HepG2 (cell line): ENCODE data around the gene RABL6. TPM values are rescaled to one million over a fixed set of nuclear protein-coding genes. Genes with fewer than 3 reads are reported as not detected.
"Not testable (repeated sequence)": the region's sequence is repeated elsewhere in the genome, so short reads cannot be mapped to it uniquely, and the experiment has no call there.

Experiments used
- ATAC-seq: fragments of 200-7000 bp; cut with Tn5 transposase; 3 replicates; pipeline ENCODE4 v1.9.1; 2020; ENCODE audit warnings: mild to moderate bottlenecking, moderate library complexity
- BruUV-seq: library from RNA; stranded (reverse); fragments of 400-500 nt; replicated peaks from 2 replicates; lab custom pipeline; 2021; lab: Mats Ljungman, UMichigan
- CTCF ChIA-PET: fragments of 300-600 bp; formaldehyde crosslinking; extraction: SDS; loops from one replicate; lab custom pipeline; 2021; ENCODE audit warnings: low total read pairs, inconsistent platforms, low intra/inter-chr PET ratio; lab: Yijun Ruan, JAX
- POLR2A ChIA-PET: fragments of 350-600 bp; sonication (Branson Sonifier 250); formaldehyde crosslinking; loops from one replicate; lab custom pipeline; 2020; ENCODE audit warnings: antibody characterized with exemption, inconsistent platforms; lab: Yijun Ruan, JAX
- DNase-seq: peaks from one replicate; pipeline ENCODE4 v3.0.0-alpha.2; 2015; ENCODE audit warnings: low spot score
- FAIRE-seq: peaks from 3 replicates; lab custom pipeline; 2011; peaks lifted over from hg19 to GRCh38; lab: Jason Lieb, UNC
- H2AFZ ChIP-seq: one replicate; pipeline ENCODE4 v1.6.1; 2011; ENCODE audit warnings: low read length, inconsistent platforms
- H3K27ac ChIP-seq: fragments of 300-600 bp; 3 replicates; pipeline ENCODE4 v1.8.0; 2011; ENCODE audit warnings: mixed run types, mild to moderate bottlenecking, mixed read lengths, low read length, inconsistent platforms; ENCODE audit not compliant: insufficient read depth; ENCODE audit errors: extremely low read length
- H3K27me3 ChIP-seq, 2 experiments: fragments of 200-600 bp in 1 of 2; 2 replicates in 1 of 2; 3 replicates in 1 of 2; pipeline versions ENCODE4 v1.6.0 to v1.8.0; 2011; ENCODE audit warnings: low read length in 2 of 2, mild to moderate bottlenecking in 2 of 2, moderate library complexity in 2 of 2, inconsistent platforms in 1 of 2; ENCODE audit not compliant: insufficient read depth in 2 of 2, control insufficient read depth in 1 of 2
- H3K36me3 ChIP-seq, 2 experiments: fragments of 200-600 bp in 1 of 2; replicated peaks in 1 of 2; 2 replicates in 1 of 2; 3 replicates in 1 of 2; pipeline versions ENCODE4 v1.5.1 to v1.8.0; 2011; ENCODE audit warnings: low read length in 2 of 2, inconsistent platforms in 1 of 2; ENCODE audit not compliant: insufficient read depth in 2 of 2, control insufficient read depth in 1 of 2
- H3K4me1 ChIP-seq: 2 replicates; pipeline ENCODE4 v1.5.1; 2012; ENCODE audit warnings: low read length, inconsistent platforms; ENCODE audit not compliant: insufficient read depth
- H3K4me2 ChIP-seq: 2 replicates; pipeline ENCODE4 v1.6.0; 2011; ENCODE audit warnings: low read depth, low read length, inconsistent platforms
- H3K4me3 ChIP-seq, 3 experiments: fragments of 200-600 bp in 1 of 3; sonication (generic), shearing (Covaris generic) in 1 of 3; replicated peaks in 1 of 3; 2 replicates each; pipeline ENCODE4 v1.5.1; 2011 to 2016; ENCODE audit warnings: low read length in 3 of 3, inconsistent platforms in 2 of 3, low read depth in 2 of 3, mild to moderate bottlenecking in 2 of 3, control low read depth in 1 of 3, mixed read lengths in 1 of 3; ENCODE audit not compliant: insufficient read depth in 1 of 3
- H3K79me2 ChIP-seq: one replicate; pipeline ENCODE4 v1.6.1; 2011; ENCODE audit warnings: low read length, inconsistent platforms; ENCODE audit not compliant: insufficient read depth
- H3K9ac ChIP-seq: 2 replicates; pipeline ENCODE4 v1.6.0; 2011; ENCODE audit warnings: mild to moderate bottlenecking, low read depth, low read length, inconsistent platforms; ENCODE audit not compliant: insufficient read depth
- H3K9me3 ChIP-seq: 2 replicates; pipeline ENCODE4 v1.5.1; 2012; ENCODE audit warnings: mild to moderate bottlenecking, low read length
- H4K20me1 ChIP-seq: 2 replicates; pipeline ENCODE4 v1.6.0; 2011; ENCODE audit warnings: inconsistent platforms, mild to moderate bottlenecking, low read length, moderate library complexity; ENCODE audit not compliant: insufficient read depth
- HNF4A ChIP-seq: sonication (generic); formaldehyde crosslinking; IDR thresholded peaks from 2 replicates; pipeline ENCODE4 v1.4.0; 2020; ENCODE audit warnings: missing genetic modification reagents
- HNRNPL ChIP-seq: fragments of 200-400 bp; formaldehyde crosslinking; IDR thresholded peaks from 2 replicates; pipeline ENCODE4 v1.6.1; 2017; ENCODE audit warnings: mild to moderate bottlenecking, low read depth, low read length
- SAP130 ChIP-seq: IDR thresholded peaks from 2 replicates; pipeline ENCODE4 v1.6.1; 2016; ENCODE audit warnings: low read depth
- ZBTB38 ChIP-seq: sonication (generic); formaldehyde crosslinking; IDR thresholded peaks from 2 replicates; pipeline ENCODE4 v1.5.1; 2020; ENCODE audit warnings: mild to moderate bottlenecking, missing genetic modification reagents
- WGBS: methylation state at CpG from one replicate; pipeline ENCODE4 v1.1.6; 2017; ENCODE audit warnings: low lambda C conversion rate; 5-methylcytosine and 5-hydroxymethylcytosine counted together
- in situ Hi-C: cut with HindIII; loops from 2 replicates; pipeline ENCODE4 v1.10.0; 2017; ENCODE audit warnings: low pct_unique_long_range_greater_than_20kb; ENCODE audit not compliant: extremely low pct_ligation_motif_present
- intact Hi-C: fragments of 100-400 bp; cut with micrococcal nuclease; formaldehyde crosslinking; loops from one replicate; pipeline ENCODE4 v1.10.0; 2022; ENCODE audit not compliant: unreplicated experiment
- polyA plus RNA-seq, 8 experiments: library from polyadenylated mRNA; depleted of rRNA in 3 of 8; stranded (reverse) in 7 of 8; unstranded in 1 of 8; fragments of >200 nt; fragmentation: Illumina TruSeq in 4 of 8; extraction: Trizol in 4 of 8; gene quantifications; 2 replicates each; pipeline versions ENCODE4 v1.2.1 to v1.2.3, GENCODE V29; 2011 to 2016; ENCODE audit warnings: low read depth in 4 of 8, missing spikeins in 1 of 8, mixed read lengths in 1 of 8; ENCODE audit not compliant: insufficient read depth in 1 of 8
- total RNA-seq, 5 experiments: library from RNA; depleted of rRNA; stranded (reverse); fragments of >200 nt; fragmentation: Illumina TruSeq; extraction: Trizol; gene quantifications; 2 replicates each; pipeline ENCODE4 v1.2.3, GENCODE V29; 2016; ENCODE audit warnings: low read depth in 1 of 5
- TF ChIP-seq, protein P1 (sequence below): sonication (generic); formaldehyde crosslinking; IDR thresholded peaks from 2 replicates; pipeline ENCODE4 v1.5.1; 2020; ENCODE audit warnings: mild to moderate bottlenecking, missing genetic modification reagents, moderate library complexity
- TF ChIP-seq, protein P2 (sequence below): sonication (generic); formaldehyde crosslinking; IDR thresholded peaks from 2 replicates; pipeline ENCODE4 v1.4.0; 2020; ENCODE audit warnings: missing genetic modification reagents
- TF ChIP-seq, protein P3 (sequence below): sonication (generic); formaldehyde crosslinking; IDR thresholded peaks from 2 replicates; pipeline ENCODE4 v1.8.0; 2022; ENCODE audit warnings: mild to moderate bottlenecking, missing genetic modification reagents
- TF ChIP-seq, protein P4 (sequence below): sonication (generic); formaldehyde crosslinking; IDR thresholded peaks from 2 replicates; pipeline ENCODE4 v1.4.0; 2020; ENCODE audit warnings: mild to moderate bottlenecking, missing genetic modification reagents
- TF ChIP-seq, protein P5 (sequence below): sonication (generic); formaldehyde crosslinking; IDR thresholded peaks from 2 replicates; pipeline ENCODE4 v1.8.1; 2023; ENCODE audit warnings: mild to moderate bottlenecking, moderate library complexity, missing genetic modification reagents

Gene RABL6
- total and polyA plus RNA-seq, 2 of the 13 experiments (the other 11 are each of a cell fraction or from before 2014, with no cell fraction given), result 81.5 to 125 TPM

DNA sequence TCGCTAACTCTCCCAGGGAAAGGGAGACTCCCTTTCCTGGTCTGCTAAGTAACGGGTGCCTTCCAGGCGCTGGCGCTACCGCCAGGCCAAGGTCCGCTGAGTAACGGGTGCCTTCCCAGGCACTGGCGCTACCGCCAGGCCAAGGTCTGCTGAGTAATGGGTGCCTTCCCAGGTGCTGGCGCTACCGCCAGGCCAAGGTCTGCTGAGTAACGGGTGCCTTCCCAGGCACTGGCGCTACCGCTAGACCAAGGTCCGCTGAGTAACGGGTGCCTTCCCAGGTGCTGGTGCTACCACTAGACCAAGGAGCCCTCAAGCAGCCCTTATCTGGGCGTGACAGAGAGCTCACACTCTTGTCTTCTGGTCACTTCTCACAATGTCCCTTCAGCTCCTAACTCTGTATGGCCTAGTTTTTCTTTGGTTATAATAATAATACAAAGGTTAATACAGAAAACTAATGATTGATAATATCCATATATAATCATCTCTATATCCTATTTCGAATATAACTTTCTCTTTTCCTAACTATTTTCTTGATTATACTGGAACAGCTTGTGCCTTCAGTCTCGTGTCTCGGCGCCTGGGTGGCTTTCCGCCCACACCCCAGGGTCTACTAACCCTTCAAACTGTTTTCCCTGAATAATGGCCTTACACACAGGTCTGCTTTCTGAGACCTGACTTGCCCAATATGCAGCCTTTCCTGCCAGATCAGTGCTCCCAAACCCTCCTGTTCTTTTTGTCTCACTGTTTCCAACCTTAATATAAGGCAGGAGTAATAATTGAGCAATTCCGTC lies 22.0 kb upstream of the RABL6 start:
- Histone ChIP-seq H3K4me2 (peak overlapping the region; percentile 18; the same call in 1 of the 2 replicates), H3K27ac (peak overlapping the region; percentile 64)
- CTCF ChIA-PET, H3K9me3 ChIP-seq, H3K79me2 ChIP-seq, DNase-seq, in situ Hi-C loops, H2AFZ ChIP-seq, H3K4me3 ChIP-seq, H3K36me3 ChIP-seq, ATAC-seq: not testable (repeated sequence)
- WGBS, result 69% methylated on average over 8 of the region's 23 CpGs
- TF ChIP-seq SAP130 (0 out of 2 replicates have a peak, but pooled peaks have one; percentile 9), HNF4A (CRISPR knock-in tag) (peak; percentile 32; the same call in 1 of the 2 replicates), ZBTB38 (CRISPR knock-in tag) (peak; percentile 62; the same call in 1 of the 2 replicates), HNRNPL (0 out of 2 replicates have a peak, but pooled peaks have one; percentile 46)
- TF ChIP-seq, protein P1, sequence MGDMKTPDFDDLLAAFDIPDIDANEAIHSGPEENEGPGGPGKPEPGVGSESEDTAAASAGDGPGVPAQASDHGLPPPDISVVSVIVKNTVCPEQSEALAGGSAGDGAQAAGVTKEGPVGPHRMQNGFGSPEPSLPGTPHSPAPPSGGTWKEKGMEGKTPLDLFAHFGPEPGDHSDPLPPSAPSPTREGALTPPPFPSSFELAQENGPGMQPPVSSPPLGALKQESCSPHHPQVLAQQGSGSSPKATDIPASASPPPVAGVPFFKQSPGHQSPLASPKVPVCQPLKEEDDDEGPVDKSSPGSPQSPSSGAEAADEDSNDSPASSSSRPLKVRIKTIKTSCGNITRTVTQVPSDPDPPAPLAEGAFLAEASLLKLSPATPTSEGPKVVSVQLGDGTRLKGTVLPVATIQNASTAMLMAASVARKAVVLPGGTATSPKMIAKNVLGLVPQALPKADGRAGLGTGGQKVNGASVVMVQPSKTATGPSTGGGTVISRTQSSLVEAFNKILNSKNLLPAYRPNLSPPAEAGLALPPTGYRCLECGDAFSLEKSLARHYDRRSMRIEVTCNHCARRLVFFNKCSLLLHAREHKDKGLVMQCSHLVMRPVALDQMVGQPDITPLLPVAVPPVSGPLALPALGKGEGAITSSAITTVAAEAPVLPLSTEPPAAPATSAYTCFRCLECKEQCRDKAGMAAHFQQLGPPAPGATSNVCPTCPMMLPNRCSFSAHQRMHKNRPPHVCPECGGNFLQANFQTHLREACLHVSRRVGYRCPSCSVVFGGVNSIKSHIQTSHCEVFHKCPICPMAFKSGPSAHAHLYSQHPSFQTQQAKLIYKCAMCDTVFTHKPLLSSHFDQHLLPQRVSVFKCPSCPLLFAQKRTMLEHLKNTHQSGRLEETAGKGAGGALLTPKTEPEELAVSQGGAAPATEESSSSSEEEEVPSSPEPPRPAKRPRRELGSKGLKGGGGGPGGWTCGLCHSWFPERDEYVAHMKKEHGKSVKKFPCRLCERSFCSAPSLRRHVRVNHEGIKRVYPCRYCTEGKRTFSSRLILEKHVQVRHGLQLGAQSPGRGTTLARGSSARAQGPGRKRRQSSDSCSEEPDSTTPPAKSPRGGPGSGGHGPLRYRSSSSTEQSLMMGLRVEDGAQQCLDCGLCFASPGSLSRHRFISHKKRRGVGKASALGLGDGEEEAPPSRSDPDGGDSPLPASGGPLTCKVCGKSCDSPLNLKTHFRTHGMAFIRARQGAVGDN (CRISPR knock-in tag), result peak; percentile 65
- TF ChIP-seq, protein P2, sequence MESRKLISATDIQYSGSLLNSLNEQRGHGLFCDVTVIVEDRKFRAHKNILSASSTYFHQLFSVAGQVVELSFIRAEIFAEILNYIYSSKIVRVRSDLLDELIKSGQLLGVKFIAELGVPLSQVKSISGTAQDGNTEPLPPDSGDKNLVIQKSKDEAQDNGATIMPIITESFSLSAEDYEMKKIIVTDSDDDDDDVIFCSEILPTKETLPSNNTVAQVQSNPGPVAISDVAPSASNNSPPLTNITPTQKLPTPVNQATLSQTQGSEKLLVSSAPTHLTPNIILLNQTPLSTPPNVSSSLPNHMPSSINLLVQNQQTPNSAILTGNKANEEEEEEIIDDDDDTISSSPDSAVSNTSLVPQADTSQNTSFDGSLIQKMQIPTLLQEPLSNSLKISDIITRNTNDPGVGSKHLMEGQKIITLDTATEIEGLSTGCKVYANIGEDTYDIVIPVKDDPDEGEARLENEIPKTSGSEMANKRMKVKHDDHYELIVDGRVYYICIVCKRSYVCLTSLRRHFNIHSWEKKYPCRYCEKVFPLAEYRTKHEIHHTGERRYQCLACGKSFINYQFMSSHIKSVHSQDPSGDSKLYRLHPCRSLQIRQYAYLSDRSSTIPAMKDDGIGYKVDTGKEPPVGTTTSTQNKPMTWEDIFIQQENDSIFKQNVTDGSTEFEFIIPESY, result peak; percentile 92
- TF ChIP-seq, protein P3, sequence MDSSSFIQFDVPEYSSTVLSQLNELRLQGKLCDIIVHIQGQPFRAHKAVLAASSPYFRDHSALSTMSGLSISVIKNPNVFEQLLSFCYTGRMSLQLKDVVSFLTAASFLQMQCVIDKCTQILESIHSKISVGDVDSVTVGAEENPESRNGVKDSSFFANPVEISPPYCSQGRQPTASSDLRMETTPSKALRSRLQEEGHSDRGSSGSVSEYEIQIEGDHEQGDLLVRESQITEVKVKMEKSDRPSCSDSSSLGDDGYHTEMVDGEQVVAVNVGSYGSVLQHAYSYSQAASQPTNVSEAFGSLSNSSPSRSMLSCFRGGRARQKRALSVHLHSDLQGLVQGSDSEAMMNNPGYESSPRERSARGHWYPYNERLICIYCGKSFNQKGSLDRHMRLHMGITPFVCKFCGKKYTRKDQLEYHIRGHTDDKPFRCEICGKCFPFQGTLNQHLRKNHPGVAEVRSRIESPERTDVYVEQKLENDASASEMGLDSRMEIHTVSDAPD (CRISPR knock-in tag), result 0 out of 2 replicates have a peak, but pooled peaks have one; percentile 45
- TF ChIP-seq, protein P4, sequence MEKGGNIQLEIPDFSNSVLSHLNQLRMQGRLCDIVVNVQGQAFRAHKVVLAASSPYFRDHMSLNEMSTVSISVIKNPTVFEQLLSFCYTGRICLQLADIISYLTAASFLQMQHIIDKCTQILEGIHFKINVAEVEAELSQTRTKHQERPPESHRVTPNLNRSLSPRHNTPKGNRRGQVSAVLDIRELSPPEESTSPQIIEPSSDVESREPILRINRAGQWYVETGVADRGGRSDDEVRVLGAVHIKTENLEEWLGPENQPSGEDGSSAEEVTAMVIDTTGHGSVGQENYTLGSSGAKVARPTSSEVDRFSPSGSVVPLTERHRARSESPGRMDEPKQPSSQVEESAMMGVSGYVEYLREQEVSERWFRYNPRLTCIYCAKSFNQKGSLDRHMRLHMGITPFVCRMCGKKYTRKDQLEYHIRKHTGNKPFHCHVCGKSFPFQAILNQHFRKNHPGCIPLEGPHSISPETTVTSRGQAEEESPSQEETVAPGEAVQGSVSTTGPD (CRISPR knock-in tag), result peak; percentile 72; the same call in 1 of the 2 replicates
- TF ChIP-seq, protein P5, sequence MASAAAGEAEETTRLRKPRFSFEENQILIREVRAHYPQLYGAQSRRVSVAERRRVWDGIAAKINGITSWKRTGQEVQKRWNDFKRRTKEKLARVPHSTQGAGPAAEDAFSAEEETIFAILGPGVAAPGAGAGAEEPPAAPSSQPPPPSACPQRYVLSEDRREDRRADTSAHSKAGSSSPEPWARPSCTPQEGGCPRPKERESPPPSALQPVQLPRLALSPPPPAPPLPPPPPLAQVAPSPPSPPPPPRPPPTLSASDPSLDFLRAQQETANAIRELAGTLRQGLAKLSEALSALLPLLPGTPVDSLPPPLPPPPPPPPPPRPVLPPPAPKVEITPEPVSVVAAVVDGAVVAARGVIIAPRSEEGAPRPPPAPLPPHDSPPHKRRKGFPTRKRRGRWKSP (CRISPR knock-in tag), result peak; percentile 92
- TF ChIP-seq, all 625 proteins: peak for 9; not testable (repeated sequence) for 616
- H4K20me1 ChIP-seq, H3K9ac ChIP-seq, FAIRE-seq, BruUV-seq, H3K27me3 ChIP-seq: not testable (repeated sequence)
- intact Hi-C loops, result loop anchor here (5.0 to 10.0 kb wide), 3 partner anchors 62 to 142 kb away; partner anchors contain the start of genes PHPT1 and TRAF2
- H3K4me1 ChIP-seq, result peaks cover 82% of the 10 kb centered on the region
- POLR2A ChIA-PET, result interaction anchor here (1.6 kb wide), 1 partner anchor 14 kb away, joined by 8 read pairs; no protein-coding TSS in a partner anchor
